IMR-90 (cell line): Measurements from ENCODE around the gene ECM1.

ENCODE experiments used
- CEBPB ChIP-seq: IDR thresholded peaks from 2 replicates; pipeline ENCODE4 v1.6.1; 2012; ENCODE audit warnings: low read depth, low read length, improper control_type of control experiment
- FOS ChIP-seq: fragments of 150-350 bp; IDR thresholded peaks from 2 replicates; pipeline ENCODE4 v1.6.1; 2016; ENCODE audit warnings: low read depth, low read length
- POLR2A ChIP-seq: IDR thresholded peaks from 2 replicates; pipeline ENCODE4 v1.6.1; 2012; ENCODE audit warnings: mild to moderate bottlenecking, low read depth, low read length
- TF ChIP-seq, protein P1 (sequence below): conservative IDR thresholded peaks from 2 replicates; pipeline ENCODE4 v1.5.1; 2012; ENCODE audit warnings: mild to moderate bottlenecking, low read depth, low read length, improper control_type of control experiment

DNA sequence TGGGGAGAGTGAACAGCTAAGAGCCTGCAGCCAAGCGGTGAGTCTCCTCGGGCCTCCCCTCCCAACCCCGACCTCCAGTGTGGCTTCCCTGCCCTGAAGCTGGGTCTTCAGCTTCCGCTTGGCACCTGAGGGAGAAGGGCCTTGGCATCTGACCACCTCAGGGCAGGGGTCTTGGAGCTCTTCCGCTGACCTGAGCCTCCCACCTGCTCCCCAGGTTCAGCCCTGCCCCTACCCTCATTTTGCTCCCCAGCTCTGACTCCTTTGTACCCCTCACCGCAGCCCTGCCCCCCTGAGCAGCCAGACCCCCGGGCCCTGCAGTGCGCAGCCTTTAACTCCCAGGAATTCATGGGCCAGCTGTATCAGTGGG lies 46.2 kb downstream of the ECM1 start:
- TF ChIP-seq, protein P1, sequence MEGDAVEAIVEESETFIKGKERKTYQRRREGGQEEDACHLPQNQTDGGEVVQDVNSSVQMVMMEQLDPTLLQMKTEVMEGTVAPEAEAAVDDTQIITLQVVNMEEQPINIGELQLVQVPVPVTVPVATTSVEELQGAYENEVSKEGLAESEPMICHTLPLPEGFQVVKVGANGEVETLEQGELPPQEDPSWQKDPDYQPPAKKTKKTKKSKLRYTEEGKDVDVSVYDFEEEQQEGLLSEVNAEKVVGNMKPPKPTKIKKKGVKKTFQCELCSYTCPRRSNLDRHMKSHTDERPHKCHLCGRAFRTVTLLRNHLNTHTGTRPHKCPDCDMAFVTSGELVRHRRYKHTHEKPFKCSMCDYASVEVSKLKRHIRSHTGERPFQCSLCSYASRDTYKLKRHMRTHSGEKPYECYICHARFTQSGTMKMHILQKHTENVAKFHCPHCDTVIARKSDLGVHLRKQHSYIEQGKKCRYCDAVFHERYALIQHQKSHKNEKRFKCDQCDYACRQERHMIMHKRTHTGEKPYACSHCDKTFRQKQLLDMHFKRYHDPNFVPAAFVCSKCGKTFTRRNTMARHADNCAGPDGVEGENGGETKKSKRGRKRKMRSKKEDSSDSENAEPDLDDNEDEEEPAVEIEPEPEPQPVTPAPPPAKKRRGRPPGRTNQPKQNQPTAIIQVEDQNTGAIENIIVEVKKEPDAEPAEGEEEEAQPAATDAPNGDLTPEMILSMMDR: no peak
- TF ChIP-seq CEBPB: no peak
- TF ChIP-seq POLR2A: no peak
- no peak for TF ChIP-seq FOS
